Peyer's patch (tissue), 4 donors: ENCODE data around the gene PTPN5.

ENCODE experiments used
- CTCF ChIP-seq, 6 experiments: fragments of 450-650 bp in 4 of 6; fragments of 200-600 bp in 2 of 6; sonication (generic) in 1 of 6; IDR thresholded peaks; one replicate each; pipeline ENCODE4 v1.5.1; 2017 to 2019; ENCODE audit warnings: antibody characterized with exemption in 6 of 6, mild to moderate bottlenecking in 3 of 6, moderate library complexity in 1 of 6
- POLR2A ChIP-seq, 2 donors: fragments of 450-650 bp; IDR thresholded peaks; one replicate each; pipeline ENCODE4 v1.5.1; 2017; ENCODE audit warnings: antibody characterized with exemption in 2 of 2, mild to moderate bottlenecking in 2 of 2, moderate library complexity in 2 of 2

- no peak for TF ChIP-seq POLR2A (IDR thresholded peaks at IDR 0.05)
- no peak for TF ChIP-seq CTCF (IDR thresholded peaks at IDR 0.05)
Observed at GRCh38 chr11:18696638-18697225, 94.9 kb downstream of the PTPN5 start.
